Measurements from ENCODE around the gene CAMTA1.
"Not testable (repeated sequence)": the region's sequence is repeated elsewhere in the genome, so short reads cannot be mapped to it uniquely, and the experiment has no call there.

Gene CAMTA1

GRCh38 chr1:7303554-7304317 lies 518.5 kb downstream of the CAMTA1 start:
- no peak for DNase-seq (ENCODE audit: low spot score)

GRCh38 chr1:7313081-7313546 lies 527.9 kb downstream of the CAMTA1 start:
- DNase-seq (ENCODE audit: low spot score), result peak; percentile 33

GRCh38 chr1:7313826-7314225 lies 528.6 kb downstream of the CAMTA1 start:
- no peak for DNase-seq (ENCODE audit: low spot score)

- DNase-seq (ENCODE audit: low spot score), result no peak
Observed at GRCh38 chr1:7315316-7315715, 530.1 kb downstream of the CAMTA1 start.

GRCh38 chr1:7315946-7316345 lies 530.7 kb downstream of the CAMTA1 start:
- no peak for DNase-seq (ENCODE audit: low spot score)

- DNase-seq (ENCODE audit: low spot score), result no peak
Observed at GRCh38 chr1:7317888-7318287, 532.6 kb downstream of the CAMTA1 start.

- DNase-seq (ENCODE audit: low spot score), result no peak
Observed at GRCh38 chr1:7319196-7319595, 533.9 kb downstream of the CAMTA1 start.

GRCh38 chr1:7320661-7321060 lies 535.4 kb downstream of the CAMTA1 start:
- DNase-seq (ENCODE audit: low spot score), result no peak

- DNase-seq (ENCODE audit: low spot score), result no peak
Observed at GRCh38 chr1:7322283-7322785, 537.1 kb downstream of the CAMTA1 start.

- DNase-seq (ENCODE audit: low spot score), result no peak
Observed at GRCh38 chr1:7322912-7323311, 537.7 kb downstream of the CAMTA1 start.

- DNase-seq (ENCODE audit: low spot score), result no peak
Observed at GRCh38 chr1:7325254-7325653, 540.0 kb downstream of the CAMTA1 start.

- no peak for DNase-seq (ENCODE audit: low spot score)
Observed at GRCh38 chr1:7326366-7326765, 541.1 kb downstream of the CAMTA1 start.

- DNase-seq (ENCODE audit: low spot score), result no peak
Observed at GRCh38 chr1:7327849-7328248, 542.6 kb downstream of the CAMTA1 start.

- no peak for DNase-seq (ENCODE audit: low spot score)
Observed at GRCh38 chr1:7329868-7330615, 544.8 kb downstream of the CAMTA1 start.

- DNase-seq (ENCODE audit: low spot score), result not testable (repeated sequence)
Observed at GRCh38 chr1:7330726-7331125, 545.5 kb downstream of the CAMTA1 start.

GRCh38 chr1:7331926-7332535 lies 546.8 kb downstream of the CAMTA1 start:
- DNase-seq (ENCODE audit: low spot score), result no peak

- DNase-seq (ENCODE audit: low spot score), result no peak
Observed at GRCh38 chr1:7333094-7333493, 547.8 kb downstream of the CAMTA1 start.

GRCh38 chr1:7333620-7334019 lies 548.4 kb downstream of the CAMTA1 start:
- DNase-seq (ENCODE audit: low spot score), result no peak

- peak; percentile 6 for DNase-seq (ENCODE audit: low spot score)
Observed at GRCh38 chr1:7334475-7335035, 549.3 kb downstream of the CAMTA1 start.

- no peak for DNase-seq (ENCODE audit: low spot score)
Observed at GRCh38 chr1:7335224-7335879, 550.1 kb downstream of the CAMTA1 start.

GRCh38 chr1:7338439-7338838 lies 553.2 kb downstream of the CAMTA1 start:
- no peak for DNase-seq (ENCODE audit: low spot score)

GRCh38 chr1:7339014-7339413 lies 553.8 kb downstream of the CAMTA1 start:
- no peak for DNase-seq (ENCODE audit: low spot score)

Measured in COLO829 (cell line).